Measurements from ENCODE around the gene RXFP3. TPM values are rescaled to one million over a fixed set of nuclear protein-coding genes. Genes with fewer than 3 reads are reported as not detected.

The RXFP3 gene

Small RNA genes lying within 50 kb of the gene (small RNA-seq; reads per million reads assigned to genes)
- gene RNU6-923P: not detected
